Measurements from ENCODE around the gene LYPLA2.
"Not testable (repeated sequence)": the region's sequence is repeated elsewhere in the genome, so short reads cannot be mapped to it uniquely, and the experiment has no call there.

LYPLA2 gene

GRCh38 chr1:23779826-23780371, 11.0 kb upstream of the LYPLA2 start:
- DNase-seq (ENCODE audit: low read depth in 2 of 2), result no peak

- DNase-seq (ENCODE audit: low read depth in 2 of 2), result not testable (repeated sequence)
Observed at GRCh38 chr1:23783141-23783540, 7.8 kb upstream of the LYPLA2 start.

- DNase-seq (ENCODE audit: low read depth in 2 of 2), result no peak
Observed at GRCh38 chr1:23784846-23785245, 6.1 kb upstream of the LYPLA2 start.

- DNase-seq (ENCODE audit: low read depth in 2 of 2), result no peak
Observed at GRCh38 chr1:23787701-23788100, 3.2 kb upstream of the LYPLA2 start.

- no peak for DNase-seq (ENCODE audit: low read depth in 2 of 2)
Observed at GRCh38 chr1:23788695-23789094, 2.2 kb upstream of the LYPLA2 start.

GRCh38 chr1:23791516-23792047, 637 bp downstream of the LYPLA2 start:
- DNase-seq (ENCODE audit: low read depth in 2 of 2), result no peak

- no peak for DNase-seq (ENCODE audit: low read depth in 2 of 2)
Observed at GRCh38 chr1:23792151-23792945, 1.4 kb downstream of the LYPLA2 start.

- no peak for DNase-seq (ENCODE audit: low read depth in 2 of 2)
Observed at GRCh38 chr1:23793018-23793781, 2.3 kb downstream of the LYPLA2 start.

GRCh38 chr1:23793861-23794731, 3.2 kb downstream of the LYPLA2 start:
- DNase-seq (ENCODE audit: low read depth in 2 of 2), result no peak

GRCh38 chr1:23794732-23795182, 3.8 kb downstream of the LYPLA2 start:
- not testable (repeated sequence) for DNase-seq (ENCODE audit: low read depth in 2 of 2)

- no peak for DNase-seq (ENCODE audit: low read depth in 2 of 2)
Observed at GRCh38 chr1:23795676-23796465, 4.9 kb downstream of the LYPLA2 start.

GRCh38 chr1:23796466-23797271, 5.7 kb downstream of the LYPLA2 start:
- no peak for DNase-seq (ENCODE audit: low read depth in 2 of 2)

- no peak for DNase-seq (ENCODE audit: low read depth in 2 of 2)
Observed at GRCh38 chr1:23797478-23798448, 6.8 kb downstream of the LYPLA2 start.

- no peak for DNase-seq (ENCODE audit: low read depth in 2 of 2)
Observed at GRCh38 chr1:23798662-23799142, 7.8 kb downstream of the LYPLA2 start.

GRCh38 chr1:23799255-23799569, 8.3 kb downstream of the LYPLA2 start:
- no peak for DNase-seq (ENCODE audit: low read depth in 2 of 2)

GRCh38 chr1:23799570-23800399, 8.8 kb downstream of the LYPLA2 start:
- DNase-seq (ENCODE audit: low read depth in 2 of 2), result no peak

All from stimulated activated CD8-positive, alpha-beta memory T cell treated with anti-CD3 and anti-CD28 coated beads, Interleukin-2, amount 100 ng/mL, for 1 hour (primary cell).